Measurements from ENCODE around the gene B4GALNT4.
"Not testable (repeated sequence)": the region's sequence is repeated elsewhere in the genome, so short reads cannot be mapped to it uniquely, and the experiment has no call there.

Gene B4GALNT4

DNA sequence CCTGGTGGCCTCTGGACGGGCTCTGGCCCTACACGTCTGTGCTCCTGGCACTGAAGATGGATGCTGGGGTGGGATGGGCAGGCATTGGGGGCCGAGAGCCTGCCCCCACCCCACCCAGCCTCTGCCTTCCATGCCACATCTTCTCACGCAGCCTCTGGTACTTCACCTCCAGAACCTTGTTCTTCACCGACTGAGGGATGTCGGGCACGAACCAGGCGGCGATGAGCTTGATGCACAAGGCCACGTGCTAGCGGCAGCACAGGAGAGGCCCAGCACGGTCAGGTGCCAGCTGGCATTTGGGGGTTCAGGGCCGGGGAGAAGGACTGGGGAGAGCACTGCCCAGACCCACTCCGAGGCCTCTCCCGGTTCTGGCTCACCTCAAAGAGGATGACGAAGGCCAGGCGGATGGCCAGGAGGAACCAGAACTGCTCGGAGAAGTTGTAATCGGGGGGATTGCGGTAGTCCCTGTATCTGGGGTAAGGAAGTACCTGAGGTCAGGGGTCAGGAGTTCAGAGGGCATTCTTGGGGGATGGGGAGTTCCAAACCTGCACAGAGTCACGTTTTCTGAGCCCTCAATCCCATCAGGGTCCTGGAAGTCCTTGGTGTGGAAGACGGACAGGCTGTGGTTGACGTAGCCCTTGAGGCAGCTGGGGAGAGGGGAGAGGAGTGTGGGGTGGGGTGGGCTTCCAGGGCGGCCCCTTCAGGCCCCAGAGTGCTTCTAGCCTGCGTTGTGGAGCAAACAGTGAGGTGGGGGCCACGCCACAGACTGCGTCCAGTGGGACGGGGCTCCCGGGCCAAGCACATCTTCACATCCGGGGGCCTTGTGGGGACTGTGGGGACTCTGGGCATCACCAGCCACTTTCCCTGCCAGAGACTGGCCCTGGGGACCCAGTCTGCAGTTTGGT is 49.3 kb downstream of the B4GALNT4 start:
- Mint-ChIP-seq H3K4me3 (peak overlapping the region in 1 of 2 donors; percentile 80), H3K27me3 (no peaks in the 10 kb centered on the region), H3K9me3 (no peaks in the 10 kb centered on the region), H3K36me3 (ENCODE audit: insufficient read depth) (peaks cover 16% of the 10 kb centered on the region), H3K4me1 (ENCODE audit: low read depth in 2 of 2) (peaks cover 17 to 26% of the 10 kb centered on the region in 2 donors), H3K27ac (peak overlapping the region in 1 of 2 donors; percentile 71)
- DNase-seq: no peak
- no peak for ATAC-seq (replicated peaks)

GRCh38 chr11:419248-420005 is 50.1 kb downstream of the B4GALNT4 start:
- no peak overlapping the region for H3K4me3 Mint-ChIP-seq
- no peaks in the 10 kb centered on the region for H3K27me3 Mint-ChIP-seq
- H3K36me3 Mint-ChIP-seq (ENCODE audit: insufficient read depth): peaks cover 17% of the 10 kb centered on the region
- H3K4me1 Mint-ChIP-seq (ENCODE audit: low read depth in 2 of 2): peaks cover 13 to 23% of the 10 kb centered on the region in 2 donors
- peaks cover 0 to 1% of the 10 kb centered on the region in 2 donors for H3K9me3 Mint-ChIP-seq
- H3K27ac Mint-ChIP-seq: no peak overlapping the region
- DNase-seq (no peak), ATAC-seq (replicated peaks) (no peak)

GRCh38 chr11:420054-420910 is 51.0 kb downstream of the B4GALNT4 start:
- H3K9me3 Mint-ChIP-seq: peaks cover 2 to 7% of the 10 kb centered on the region in 2 donors
- H3K4me3 Mint-ChIP-seq: no peak overlapping the region
- DNase-seq (no peak), ATAC-seq (replicated peaks) (no peak)
- peaks cover 12 to 16% of the 10 kb centered on the region in 2 donors for H3K4me1 Mint-ChIP-seq (ENCODE audit: low read depth in 2 of 2)
- peaks cover 12% of the 10 kb centered on the region for H3K36me3 Mint-ChIP-seq (ENCODE audit: insufficient read depth)
- no peaks in the 10 kb centered on the region for H3K27me3 Mint-ChIP-seq
- no peak overlapping the region for H3K27ac Mint-ChIP-seq

GRCh38 chr11:420911-421321 is 51.6 kb downstream of the B4GALNT4 start:
- H3K4me3 Mint-ChIP-seq: no peak overlapping the region
- H3K4me1 Mint-ChIP-seq (ENCODE audit: low read depth in 2 of 2): peaks cover 9 to 10% of the 10 kb centered on the region in 2 donors

DNA sequence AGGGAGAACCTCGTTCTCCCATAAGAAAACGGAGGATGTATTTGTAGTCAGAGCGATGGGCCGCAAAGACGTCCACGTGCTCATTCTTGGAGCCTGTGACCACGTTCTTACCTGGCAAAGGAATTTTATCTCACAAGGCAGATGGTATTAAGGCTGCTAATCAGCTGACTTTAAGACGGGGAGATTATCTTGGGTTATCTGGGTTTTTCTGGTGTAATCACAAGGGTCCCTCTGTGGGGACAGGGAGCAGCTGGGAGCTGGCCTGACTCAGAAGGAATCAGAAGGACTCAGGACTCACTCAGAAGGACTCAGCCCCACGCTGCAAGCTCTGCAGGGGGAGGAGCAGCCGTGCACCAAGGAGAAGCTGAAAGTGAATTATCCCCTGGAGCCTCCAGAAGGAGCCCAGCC is 53.0 kb downstream of the B4GALNT4 start:
- Mint-ChIP-seq H3K36me3 (ENCODE audit: insufficient read depth) (peaks cover 6% of the 10 kb centered on the region), H3K27me3 (no peaks in the 10 kb centered on the region), H3K4me3 (no peak overlapping the region), H3K4me1 (ENCODE audit: low read depth in 2 of 2) (peaks cover 5 to 7% of the 10 kb centered on the region in 2 donors), H3K9me3 (peaks cover 2 to 7% of the 10 kb centered on the region in 2 donors), H3K27ac (no peak overlapping the region)
- ATAC-seq (replicated peaks) (no peak), DNase-seq (no peak)

More at GRCh38 chr11:420911-421321, 51.6 kb downstream of the B4GALNT4 start:
- DNase-seq (no peak), ATAC-seq (replicated peaks) (no peak)
- no peaks in the 10 kb centered on the region for H3K27me3 Mint-ChIP-seq
- peaks cover 2 to 7% of the 10 kb centered on the region in 2 donors for H3K9me3 Mint-ChIP-seq
- H3K36me3 Mint-ChIP-seq (ENCODE audit: insufficient read depth): peaks cover 6% of the 10 kb centered on the region
- no peak overlapping the region for H3K27ac Mint-ChIP-seq

DNA sequence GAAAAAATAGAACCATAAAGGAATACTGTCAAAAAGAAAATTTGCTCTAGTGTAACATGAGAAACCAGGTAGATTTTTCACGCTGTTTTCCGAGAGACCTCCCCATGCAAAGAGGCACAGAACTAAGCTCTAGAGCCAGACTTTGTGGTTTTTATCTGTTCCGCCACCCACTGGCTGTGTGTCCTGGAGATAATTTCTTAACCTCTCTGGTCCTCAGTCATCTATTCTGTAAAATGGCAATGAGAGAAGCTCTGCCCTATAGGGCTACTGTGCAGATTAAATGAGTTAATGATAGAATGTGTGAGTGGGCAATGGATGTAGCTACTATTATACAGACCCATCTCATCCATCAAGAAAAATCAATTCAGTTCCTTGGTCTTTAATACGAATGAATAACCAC is 54.9 kb downstream of the B4GALNT4 start:
- Mint-ChIP-seq H3K27me3 (no peaks in the 10 kb centered on the region), H3K36me3 (ENCODE audit: insufficient read depth) (peaks cover 3% of the 10 kb centered on the region), H3K4me1 (ENCODE audit: low read depth in 2 of 2) (no peaks in the 10 kb centered on the region), H3K27ac (peak overlapping the region in 1 of 2 donors; percentile 44), H3K9me3 (peaks cover 2 to 7% of the 10 kb centered on the region in 2 donors), H3K4me3 (no peak overlapping the region)
- ATAC-seq (replicated peaks) (no peak), DNase-seq (no peak)

- H3K4me1 Mint-ChIP-seq (ENCODE audit: low read depth in 2 of 2); H3K27me3 Mint-ChIP-seq; H3K36me3 Mint-ChIP-seq (ENCODE audit: insufficient read depth); ATAC-seq (replicated peaks); DNase-seq; H3K9me3 Mint-ChIP-seq; H3K4me3 Mint-ChIP-seq; H3K27ac Mint-ChIP-seq: not testable (repeated sequence)
Measured at GRCh38 chr11:424766-425165, 55.5 kb downstream of the B4GALNT4 start.

DNA sequence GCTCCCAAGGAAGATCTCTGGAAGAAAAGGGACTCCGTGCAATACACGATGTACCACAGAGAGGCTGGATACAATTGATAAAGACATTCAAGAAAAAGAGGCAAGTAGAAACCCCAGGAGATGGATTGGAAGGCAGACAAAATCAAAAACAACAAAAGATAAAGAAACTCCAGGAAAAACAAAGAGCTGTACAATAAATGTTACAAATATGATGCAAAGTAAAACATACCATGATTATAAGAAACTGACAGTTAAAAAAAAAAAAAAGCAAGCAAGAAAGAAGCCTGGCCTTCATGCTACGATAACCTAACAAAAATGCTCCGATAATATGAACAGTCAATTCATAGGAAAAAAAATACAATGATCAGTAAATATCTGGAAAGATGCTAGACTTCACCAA is 56.0 kb downstream of the B4GALNT4 start:
- Mint-ChIP-seq H3K4me1 (ENCODE audit: low read depth in 2 of 2) (no peaks in the 10 kb centered on the region), H3K36me3 (ENCODE audit: insufficient read depth) (peaks cover 3% of the 10 kb centered on the region), H3K9me3 (peaks cover 2 to 7% of the 10 kb centered on the region in 2 donors), H3K27me3 (no peaks in the 10 kb centered on the region), H3K27ac (no peak overlapping the region), H3K4me3 (no peak overlapping the region)
- ATAC-seq (replicated peaks): no peak
- DNase-seq: no peak

DNA sequence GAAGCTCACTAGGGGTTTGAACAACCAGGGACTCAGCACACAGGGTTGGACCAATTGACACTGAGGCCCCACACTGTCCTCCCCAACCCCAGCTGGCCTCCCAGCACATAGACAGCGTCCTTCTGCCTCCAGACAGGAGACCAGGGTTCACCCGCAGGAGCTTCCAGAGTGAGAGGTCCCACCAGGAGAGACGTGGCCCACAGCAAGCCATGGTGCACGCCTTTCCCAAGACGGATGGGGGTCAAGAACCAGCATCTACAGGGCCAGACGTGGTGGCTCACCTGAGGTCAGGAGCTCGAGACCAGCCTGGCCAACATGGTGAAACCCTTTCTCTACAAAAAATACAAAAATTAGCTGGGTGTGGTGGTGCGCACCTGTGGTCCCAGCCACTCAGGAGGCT is 57.6 kb downstream of the B4GALNT4 start:
- DNase-seq (no peak), ATAC-seq (replicated peaks) (no peak)
- Mint-ChIP-seq H3K4me3 (no peak overlapping the region), H3K27me3 (no peaks in the 10 kb centered on the region), H3K27ac (no peak overlapping the region), H3K36me3 (ENCODE audit: insufficient read depth) (peaks cover 3% of the 10 kb centered on the region), H3K4me1 (ENCODE audit: low read depth in 2 of 2) (no peaks in the 10 kb centered on the region), H3K9me3 (peaks cover 2 to 7% of the 10 kb centered on the region in 2 donors)

- Mint-ChIP-seq H3K9me3 (peaks cover 2 to 7% of the 10 kb centered on the region in 2 donors), H3K27ac (no peak overlapping the region), H3K27me3 (no peaks in the 10 kb centered on the region), H3K4me3 (no peak overlapping the region), H3K36me3 (ENCODE audit: insufficient read depth) (peaks cover 3% of the 10 kb centered on the region), H3K4me1 (ENCODE audit: low read depth in 2 of 2) (no peaks in the 10 kb centered on the region)
- ATAC-seq (replicated peaks) (no peak), DNase-seq (no peak)
Measured at GRCh38 chr11:428295-428694, 59.0 kb downstream of the B4GALNT4 start.

DNA sequence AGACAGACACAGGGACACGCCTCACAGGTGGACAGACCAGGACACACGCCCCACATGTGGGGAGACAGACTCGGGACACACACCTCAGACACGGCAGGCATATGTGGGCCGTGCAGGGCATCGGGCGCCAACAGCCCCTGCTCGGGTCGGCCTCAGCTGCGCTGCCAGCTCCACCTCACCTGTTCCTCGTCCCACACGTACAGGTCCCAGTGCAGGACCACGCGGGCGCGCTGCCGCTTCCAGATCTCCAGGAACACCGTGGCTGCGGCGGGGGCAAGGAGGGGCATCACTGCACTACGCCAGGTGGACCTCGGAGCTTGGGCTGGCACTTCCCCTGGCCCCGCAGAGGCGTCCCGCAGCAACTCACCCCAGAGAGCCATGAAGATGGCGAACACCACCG is 60.1 kb downstream of the B4GALNT4 start:
- no peak for DNase-seq
- Mint-ChIP-seq H3K4me1 (ENCODE audit: low read depth in 2 of 2) (no peaks in the 10 kb centered on the region), H3K27me3 (no peaks in the 10 kb centered on the region), H3K36me3 (ENCODE audit: insufficient read depth) (no peaks in the 10 kb centered on the region), H3K27ac (peak overlapping the region in 1 of 2 donors; percentile 29), H3K9me3 (peaks cover 2 to 6% of the 10 kb centered on the region in 2 donors), H3K4me3 (no peak overlapping the region)
- no peak for ATAC-seq (replicated peaks)

GRCh38 chr11:429931-430456 is 60.7 kb downstream of the B4GALNT4 start:
- no peak for ATAC-seq (replicated peaks)
- Mint-ChIP-seq H3K27me3 (no peaks in the 10 kb centered on the region), H3K4me1 (ENCODE audit: low read depth in 2 of 2) (no peaks in the 10 kb centered on the region)

More at GRCh38 chr11:429931-430456, 60.7 kb downstream of the B4GALNT4 start:
- Mint-ChIP-seq H3K36me3 (ENCODE audit: insufficient read depth) (no peaks in the 10 kb centered on the region), H3K4me3 (no peak overlapping the region), H3K27ac (no peak overlapping the region), H3K9me3 (no peaks in the 10 kb centered on the region)
- no peak for DNase-seq
